GM21423 (cell line): Measurements from ENCODE around the gene JMJD8.

Experiments used
- ATAC-seq: cut with Tn5 transposase; IDR thresholded peaks from one replicate; pipeline ENCODE4 v1.9.1; 2021; ENCODE audit warnings: mild to moderate bottlenecking, moderate library complexity; ENCODE audit not compliant: unreplicated experiment

Gene JMJD8

DNA sequence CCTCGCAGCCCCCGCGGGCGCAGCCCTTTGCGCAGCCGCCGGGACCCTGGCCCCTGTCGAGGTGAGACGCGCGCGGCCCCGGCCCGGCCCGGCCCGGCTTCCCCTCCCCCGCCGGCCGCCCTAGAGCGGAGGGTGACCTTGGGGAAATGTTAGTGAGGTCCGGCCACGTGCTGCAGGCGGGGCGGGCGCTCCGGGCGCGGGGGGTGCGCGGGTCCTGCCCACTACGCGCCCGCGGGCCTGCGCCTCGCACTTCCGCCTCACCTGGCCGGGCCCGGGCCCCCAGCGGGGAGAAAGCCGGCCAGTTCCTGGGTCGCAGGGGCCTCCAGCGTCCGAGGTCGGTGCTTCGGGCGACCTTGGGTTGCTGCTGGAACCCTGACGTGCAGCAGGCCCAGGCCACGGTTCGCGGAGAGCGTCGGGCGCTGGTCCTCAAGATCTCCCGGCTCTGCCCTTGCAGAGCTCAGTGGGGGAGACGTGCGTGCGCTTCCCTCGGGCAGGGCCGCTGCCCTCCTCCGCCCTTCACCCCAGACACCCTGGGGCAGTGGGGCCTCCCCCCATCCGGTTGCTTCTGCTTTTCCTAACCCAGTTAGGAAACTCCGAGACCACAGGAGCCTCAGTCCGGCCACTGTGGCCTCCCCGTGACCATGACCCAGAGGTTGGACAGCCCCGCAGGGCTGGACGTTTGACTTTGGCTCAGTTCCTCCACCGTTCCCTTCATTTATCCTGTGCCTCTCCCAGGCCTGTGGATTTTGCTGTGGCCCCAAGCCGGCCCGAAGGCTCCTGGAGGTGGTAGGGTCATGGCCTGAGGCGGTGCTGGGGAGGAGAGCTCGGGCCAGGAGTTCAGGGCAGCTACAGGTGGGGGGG, 41.7 kb downstream of the JMJD8 start:
- peak; percentile 27 for ATAC-seq

DNA sequence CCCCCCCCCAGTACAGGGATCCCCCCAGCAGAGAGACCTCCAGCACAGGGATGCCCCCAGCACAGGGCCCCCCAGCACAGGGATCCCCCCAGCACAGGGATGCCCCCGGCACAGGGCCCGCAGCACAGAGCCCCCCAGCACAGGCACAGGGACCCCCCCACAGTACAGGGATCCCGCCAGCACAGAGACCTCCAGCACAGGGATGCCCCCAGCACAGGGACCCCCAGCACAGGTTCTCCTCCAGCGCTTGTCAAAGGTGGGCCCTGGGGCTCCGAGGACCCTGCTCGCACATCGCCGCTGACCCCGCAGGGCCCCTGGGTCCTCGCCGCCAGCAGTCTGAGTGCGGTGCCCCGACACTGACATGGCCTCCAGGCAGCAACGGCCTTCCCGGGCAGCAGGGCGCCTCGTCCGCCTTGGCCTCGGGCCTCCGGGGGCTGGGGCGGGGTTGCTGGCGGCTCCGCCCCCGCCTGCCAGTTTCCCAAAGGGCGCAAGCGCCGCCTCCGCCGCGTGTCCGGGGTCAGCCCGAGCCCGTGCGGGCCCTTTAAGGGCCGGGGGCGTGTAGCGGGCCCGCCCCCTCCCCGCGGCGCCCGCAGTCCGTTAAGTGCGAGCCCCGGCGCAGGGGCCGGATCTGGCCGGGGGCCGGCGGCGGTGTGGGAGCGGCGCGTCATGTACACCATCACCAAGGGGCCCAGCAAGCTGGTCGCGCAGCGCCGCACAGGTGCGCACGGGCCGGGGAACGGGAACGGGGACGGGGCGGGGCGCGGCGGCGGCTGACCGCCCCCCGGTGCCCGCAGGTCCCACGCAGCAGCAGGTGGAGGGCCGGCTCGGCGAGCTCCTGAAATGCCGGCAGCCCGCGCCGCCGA, 42.6 kb downstream of the JMJD8 start, which contains the start of gene MCRIP2:
TSS of gene MCRIP2 (plus strand) at position 503 of the 863 bp plus-strand sequence. CDS start at position 667, 164 bp downstream.
- ATAC-seq: peak; percentile 50

DNA sequence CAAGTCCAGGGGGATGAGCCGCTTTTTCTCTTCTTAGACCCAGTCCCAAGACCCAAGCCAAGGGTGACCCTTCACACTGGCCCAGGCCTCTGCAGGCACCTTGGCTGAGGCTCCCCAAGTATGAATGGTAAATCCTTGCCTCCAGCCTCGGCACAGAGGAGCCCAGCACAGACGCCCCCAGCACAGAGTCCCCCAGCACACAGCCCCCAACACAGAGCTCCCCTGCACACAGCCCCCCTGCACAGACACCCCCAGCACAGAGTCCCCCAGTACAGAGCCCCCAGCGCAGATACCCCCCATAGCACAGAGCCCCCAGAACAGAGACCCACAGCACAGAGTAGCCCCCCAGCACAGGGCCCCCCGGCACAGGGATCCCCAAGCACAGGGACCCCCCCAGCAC, 43.5 kb downstream of the JMJD8 start:
- ATAC-seq: no peak

DNA sequence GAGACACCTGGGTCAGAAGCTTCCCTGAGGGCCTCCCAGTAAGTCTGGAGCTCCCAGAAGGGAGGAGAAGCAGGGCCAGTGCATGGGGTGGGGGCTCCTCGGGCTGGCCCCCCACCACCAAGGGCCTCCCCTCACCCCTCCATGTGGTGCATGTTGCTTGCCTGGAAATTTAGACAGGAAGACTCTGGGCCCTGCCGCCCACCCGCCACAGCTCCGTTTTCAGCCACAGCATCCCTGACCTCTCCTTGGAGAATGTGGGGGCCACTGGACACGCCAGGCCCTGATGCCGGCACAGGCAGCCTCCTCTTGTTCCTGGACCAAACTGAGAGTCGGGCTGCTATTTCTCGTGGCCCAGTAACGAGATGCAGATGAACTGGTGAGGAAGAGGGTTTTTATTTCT, 45.3 kb downstream of the JMJD8 start:
- ATAC-seq: no peak

DNA sequence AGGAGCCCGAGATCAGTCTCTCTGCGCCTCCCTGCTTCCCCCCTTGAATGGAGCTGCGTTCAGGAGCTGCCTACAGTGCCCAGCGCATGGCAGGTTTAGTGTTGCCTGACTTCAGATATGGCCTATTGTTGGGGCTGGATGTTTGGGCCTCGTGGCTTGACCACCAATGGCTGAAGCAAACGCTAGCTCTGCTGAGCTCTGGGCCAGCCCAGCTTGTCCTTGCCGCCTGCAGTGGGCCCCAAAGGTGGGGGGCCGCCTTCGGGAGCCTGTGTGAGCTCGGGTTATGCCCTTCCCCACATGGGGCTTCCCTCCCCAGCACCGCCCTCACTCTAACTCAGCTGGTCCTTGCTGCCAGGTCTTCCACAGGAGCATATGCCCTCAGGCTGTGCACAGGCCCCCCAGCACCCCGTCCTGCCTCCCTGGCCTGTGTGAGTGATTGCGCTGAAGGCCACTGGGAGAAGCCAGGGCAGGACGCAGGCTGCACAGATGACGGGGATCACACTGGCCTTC, 46.0 kb downstream of the JMJD8 start:
- no peak for ATAC-seq

DNA sequence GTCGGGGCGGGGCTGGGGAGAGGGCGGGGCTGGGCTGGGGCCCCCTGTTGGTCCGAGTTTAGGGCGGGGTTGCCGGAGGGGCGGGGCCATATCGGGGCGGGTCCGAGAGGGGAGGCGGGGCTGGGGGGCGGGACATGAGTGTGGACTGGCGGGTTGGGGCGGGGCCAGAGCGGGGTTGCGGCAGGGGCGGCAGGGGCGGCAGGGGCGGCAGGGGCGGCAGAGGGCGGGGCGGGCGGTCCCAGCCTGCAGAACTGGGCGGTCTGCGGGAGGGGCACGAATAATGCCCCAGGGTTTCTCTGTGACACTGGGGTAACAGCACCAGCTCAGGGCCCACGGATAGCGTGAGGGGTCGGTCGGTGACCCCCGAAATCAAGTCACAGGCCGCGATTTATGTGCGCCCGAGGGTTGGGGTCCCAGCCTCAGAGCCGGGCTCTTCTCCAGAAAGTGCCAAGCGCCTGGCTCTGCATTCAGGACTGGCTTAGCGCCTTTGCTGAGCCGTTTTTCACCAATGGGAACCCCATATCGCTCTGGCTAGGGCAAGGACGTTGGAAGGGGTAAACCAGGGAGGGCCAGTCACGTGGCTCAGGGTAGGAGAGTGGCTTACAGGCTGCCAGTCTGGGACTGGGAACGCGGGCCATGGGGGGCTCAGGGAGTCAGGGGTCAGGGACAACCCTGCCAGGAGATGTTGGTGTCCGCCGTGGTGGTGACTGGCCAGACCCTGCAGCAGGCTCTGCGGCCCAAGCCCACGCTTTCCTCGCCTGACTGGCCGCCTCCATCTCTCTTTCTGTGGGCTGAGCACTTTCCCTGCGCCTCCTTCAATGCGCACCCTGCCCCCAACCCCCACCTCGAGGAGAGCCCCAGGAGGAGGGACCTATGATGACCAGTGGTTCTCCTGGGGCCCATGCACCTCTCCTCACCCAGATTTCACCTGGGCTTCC, 46.8 kb downstream of the JMJD8 start:
- no peak for ATAC-seq

DNA sequence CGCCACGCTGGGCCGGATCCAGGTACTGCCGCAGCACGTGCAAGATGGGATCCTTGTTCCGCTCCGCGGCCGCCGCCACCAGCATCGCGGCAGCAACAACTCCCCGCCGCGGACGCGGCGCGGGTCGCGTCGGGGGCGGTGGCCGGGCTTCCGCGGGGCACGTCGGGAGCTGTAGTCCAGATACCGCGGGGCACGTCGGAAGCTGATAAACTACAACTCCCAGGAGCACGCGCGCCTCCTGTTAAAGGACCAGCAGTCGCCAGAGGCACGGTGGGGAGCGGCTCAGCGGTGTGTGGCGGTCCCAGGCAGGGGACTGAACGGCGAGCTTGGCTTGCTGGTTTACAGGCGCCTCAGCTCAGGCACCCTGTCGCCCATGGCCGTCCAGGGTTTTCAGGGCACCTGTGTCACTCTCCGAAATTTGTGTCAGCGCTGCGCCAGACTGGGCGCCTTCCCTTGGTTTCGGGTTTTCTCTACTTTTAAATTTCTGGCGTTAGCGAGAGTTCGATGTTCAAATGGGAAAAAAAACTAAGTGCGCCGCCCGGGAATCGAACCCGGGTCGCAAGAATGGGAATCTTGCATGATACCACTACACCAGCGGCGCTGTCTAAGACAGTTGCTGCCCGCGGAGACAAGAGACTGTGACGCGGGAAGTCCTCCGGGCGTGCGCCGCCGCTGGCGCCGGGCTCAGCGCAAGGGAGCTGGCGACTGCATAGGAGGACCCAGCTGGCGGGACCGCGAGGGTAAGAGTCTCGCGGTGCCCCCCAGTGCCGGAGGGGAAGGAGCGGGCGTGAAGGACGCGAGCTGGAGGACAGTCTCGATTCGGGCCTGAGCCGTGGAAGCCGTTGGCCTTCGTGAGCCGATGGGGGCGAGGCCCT, 47.7 kb downstream of the JMJD8 start, which contains the start of gene METTL26:
TSS of gene METTL26 (minus strand) at position 100 of the 875 bp plus-strand sequence. CDS start at position 85, 15 bp downstream.
- ATAC-seq: peak; percentile 67

DNA sequence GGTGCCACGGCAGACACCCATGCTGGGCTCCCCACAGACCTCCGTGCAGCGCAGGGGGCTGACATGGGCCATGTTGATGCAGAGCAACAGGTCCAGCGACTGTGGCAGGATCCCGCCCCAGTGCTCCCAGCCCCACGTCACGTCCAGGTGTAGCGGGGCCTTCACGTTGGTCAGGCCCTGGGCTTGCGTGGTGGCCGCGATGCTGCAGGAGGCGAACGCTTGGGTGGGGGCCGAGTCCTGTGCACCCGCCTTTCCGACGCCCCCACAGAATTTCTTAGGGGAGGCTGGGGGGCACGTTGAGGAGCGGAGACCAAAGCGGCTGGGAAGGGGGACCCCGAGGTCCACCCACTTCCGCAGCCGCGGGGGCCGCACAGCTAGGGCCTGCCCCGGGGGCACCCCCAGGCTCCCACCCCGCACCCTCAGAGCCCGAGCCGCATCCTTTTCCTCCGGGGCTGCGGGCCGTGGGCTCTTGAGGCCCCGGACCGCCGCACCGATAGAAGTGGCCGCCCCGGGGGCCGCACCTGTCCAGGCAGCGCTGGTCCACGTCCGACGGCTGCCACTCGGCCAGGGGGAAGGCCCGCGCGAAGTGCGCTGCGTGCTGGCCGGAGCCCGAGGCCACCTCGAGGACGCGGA, 48.4 kb downstream of the JMJD8 start:
- ATAC-seq: no peak

DNA sequence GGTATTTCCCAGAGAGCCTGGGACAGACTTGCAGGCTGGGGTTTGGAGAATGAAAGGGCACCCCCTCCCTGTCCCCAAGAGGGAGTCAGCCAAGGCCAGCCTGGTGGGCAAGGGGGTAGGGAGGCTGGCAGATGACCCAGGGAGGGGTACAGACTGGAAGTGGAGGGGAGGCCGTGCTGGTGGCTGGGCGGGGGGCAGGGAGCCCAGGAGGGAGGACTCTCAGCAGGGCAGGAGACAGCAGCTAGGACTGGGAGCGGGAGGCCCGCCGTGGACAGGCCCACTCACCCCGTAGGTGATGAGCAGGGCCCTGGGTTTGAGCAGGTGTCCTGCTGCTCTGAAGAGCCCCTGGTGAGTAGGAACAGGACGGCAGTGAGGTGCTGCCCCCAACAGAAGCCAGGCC, 49.1 kb downstream of the JMJD8 start:
- no peak for ATAC-seq

DNA sequence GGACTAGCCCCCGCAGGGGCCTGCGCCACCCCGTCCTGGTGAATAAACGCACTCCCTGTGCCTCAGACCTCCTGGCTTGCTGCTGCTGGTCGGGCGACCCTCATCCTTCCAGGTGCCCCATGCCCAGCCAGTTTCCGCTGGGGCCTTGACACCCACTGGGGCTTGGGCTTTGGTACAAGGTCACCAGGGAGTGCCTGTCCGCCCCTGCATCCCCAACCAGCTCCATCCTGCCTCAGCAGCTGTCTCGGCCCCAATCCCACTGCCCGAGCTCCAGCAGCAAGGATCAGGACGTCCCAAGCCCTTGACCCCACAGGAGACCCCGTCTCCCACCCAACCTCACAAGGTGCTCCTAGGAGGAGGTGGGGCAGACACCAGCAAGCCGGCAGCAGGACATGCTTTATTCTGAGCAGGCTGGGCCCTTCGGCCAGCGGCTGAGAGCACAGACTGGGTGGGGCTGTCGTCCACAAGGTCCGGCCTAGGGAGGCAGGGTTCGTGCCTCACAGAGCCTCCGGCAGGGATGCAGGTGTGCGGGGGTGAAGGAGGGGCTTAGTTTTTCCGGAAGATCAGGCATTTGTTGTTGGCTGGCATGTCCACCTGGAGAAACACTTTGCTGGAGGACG, 50.0 kb downstream of the JMJD8 start:
- ATAC-seq: no peak

DNA sequence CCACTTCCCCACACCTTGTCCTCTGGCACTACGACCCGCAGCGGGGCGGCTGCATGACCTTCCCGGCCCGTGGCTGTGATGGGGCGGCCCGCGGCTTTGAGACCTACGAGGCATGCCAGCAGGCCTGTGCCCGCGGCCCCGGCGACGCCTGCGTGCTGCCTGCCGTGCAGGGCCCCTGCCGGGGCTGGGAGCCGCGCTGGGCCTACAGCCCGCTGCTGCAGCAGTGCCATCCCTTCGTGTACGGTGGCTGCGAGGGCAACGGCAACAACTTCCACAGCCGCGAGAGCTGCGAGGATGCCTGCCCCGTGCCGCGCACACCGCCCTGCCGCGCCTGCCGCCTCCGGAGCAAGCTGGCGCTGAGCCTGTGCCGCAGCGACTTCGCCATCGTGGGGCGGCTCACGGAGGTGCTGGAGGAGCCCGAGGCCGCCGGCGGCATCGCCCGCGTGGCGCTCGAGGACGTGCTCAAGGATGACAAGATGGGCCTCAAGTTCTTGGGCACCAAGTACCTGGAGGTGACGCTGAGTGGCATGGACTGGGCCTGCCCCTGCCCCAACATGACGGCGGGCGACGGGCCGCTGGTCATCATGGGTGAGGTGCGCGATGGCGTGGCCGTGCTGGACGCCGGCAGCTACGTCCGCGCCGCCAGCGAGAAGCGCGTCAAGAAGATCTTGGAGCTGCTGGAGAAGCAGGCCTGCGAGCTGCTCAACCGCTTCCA, 50.6 kb downstream of the JMJD8 start:
- ATAC-seq: no peak

DNA sequence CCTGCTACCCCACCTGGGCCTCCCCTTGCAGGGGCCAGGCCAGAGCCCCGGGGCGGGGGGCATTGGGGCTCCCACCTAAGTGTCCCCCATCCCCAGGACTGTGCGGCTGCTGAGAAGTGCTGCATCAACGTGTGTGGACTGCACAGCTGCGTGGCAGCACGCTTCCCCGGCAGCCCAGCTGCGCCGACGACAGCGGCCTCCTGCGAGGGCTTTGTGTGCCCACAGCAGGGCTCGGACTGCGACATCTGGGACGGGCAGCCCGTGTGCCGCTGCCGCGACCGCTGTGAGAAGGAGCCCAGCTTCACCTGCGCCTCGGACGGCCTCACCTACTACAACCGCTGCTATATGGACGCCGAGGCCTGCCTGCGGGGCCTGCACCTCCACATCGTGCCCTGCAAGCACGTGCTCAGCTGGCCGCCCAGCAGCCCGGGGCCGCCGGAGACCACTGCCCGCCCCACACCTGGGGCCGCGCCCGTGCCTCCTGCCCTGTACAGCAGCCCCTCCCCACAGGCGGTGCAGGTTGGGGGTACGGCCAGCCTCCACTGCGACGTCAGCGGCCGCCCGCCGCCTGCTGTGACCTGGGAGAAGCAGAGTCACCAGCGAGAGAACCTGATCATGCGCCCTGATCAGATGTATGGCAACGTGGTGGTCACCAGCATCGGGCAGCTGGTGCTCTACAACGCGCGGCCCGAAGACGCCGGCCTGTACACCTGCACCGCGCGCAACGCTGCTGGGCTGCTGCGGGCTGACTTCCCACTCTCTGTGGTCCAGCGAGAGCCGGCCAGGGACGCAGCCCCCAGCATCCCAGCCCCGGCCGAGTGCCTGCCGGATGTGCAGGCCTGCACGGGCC, 51.4 kb downstream of the JMJD8 start:
- no peak for ATAC-seq

DNA sequence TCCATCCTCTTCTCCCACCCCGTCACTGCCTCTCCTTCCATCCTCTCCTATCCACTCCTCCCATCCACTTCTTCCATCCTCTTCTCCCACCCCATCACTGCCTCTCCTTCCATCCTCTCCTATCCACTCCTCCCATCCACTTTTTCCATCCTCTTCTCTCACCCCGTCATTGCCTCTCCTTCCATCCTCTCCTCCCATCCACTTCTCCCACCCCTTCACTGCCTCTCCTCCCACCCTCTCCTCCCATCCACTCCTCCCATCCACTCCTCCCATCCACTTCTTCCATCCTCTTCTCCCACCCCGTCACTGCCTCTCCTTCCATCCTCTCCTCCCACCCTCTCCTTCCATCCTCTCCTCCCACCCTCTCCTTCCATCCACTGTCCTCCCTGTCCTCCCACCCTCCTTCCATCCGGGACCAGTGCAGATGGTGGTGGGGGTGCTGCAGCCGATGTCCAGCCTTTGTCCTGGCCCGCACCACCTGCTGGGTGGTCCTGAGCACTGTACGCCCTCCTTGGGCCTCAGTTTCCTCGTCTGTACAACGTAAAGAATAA, 52.3 kb downstream of the JMJD8 start:
- no peak for ATAC-seq
